MCF 10A (cell line): ENCODE data around the gene EXT2. TPM values are rescaled to one million over a fixed set of nuclear protein-coding genes. Genes with fewer than 3 reads are reported as not detected.
A peak's percentile ranks its signal among the peaks of the same experiment; 100 is the strongest.

Source experiments
- BruUV-seq: library from RNA; stranded (reverse); fragments of 400-500 nt; replicated peaks from 2 replicates; lab custom pipeline; 2021; lab: Mats Ljungman, UMichigan
- CTCF ChIA-PET: fragments of 300-600 bp; sonication (Branson Sonifier 250); formaldehyde crosslinking; extraction: SDS; loops from one replicate; lab custom pipeline; 2021; ENCODE audit warnings: antibody characterized with exemption, inconsistent platforms; lab: Yijun Ruan, JAX
- POLR2A ChIA-PET: fragments of 300-600, 350-650 bp; sonication (Branson Sonifier 250); formaldehyde crosslinking; extraction: SDS; loops from one replicate; lab custom pipeline; 2020; ENCODE audit warnings: antibody characterized with exemption, inconsistent platforms; lab: Yijun Ruan, JAX
- DNase-seq: peaks from one replicate; pipeline ENCODE4 v3.0.0-alpha.2; 2018; ENCODE audit not compliant: unreplicated experiment
- H3K27ac Mint-ChIP-seq: one replicate; pipeline ENCODE4 v1.8.0; 2022; ENCODE audit warnings: mild to moderate bottlenecking, low read depth, mixed read lengths; ENCODE audit not compliant: unreplicated experiment
- H3K27me3 Mint-ChIP-seq: one replicate; pipeline ENCODE4 v1.8.0; 2022; ENCODE audit warnings: mixed read lengths; ENCODE audit not compliant: insufficient read depth, unreplicated experiment
- H3K36me3 Mint-ChIP-seq: one replicate; pipeline ENCODE4 v1.8.0; 2022; ENCODE audit warnings: mild to moderate bottlenecking, moderate library complexity, mixed read lengths; ENCODE audit not compliant: insufficient read depth, unreplicated experiment
- H3K4me1 Mint-ChIP-seq: one replicate; pipeline ENCODE4 v1.8.0; 2022; ENCODE audit warnings: mixed read lengths; ENCODE audit not compliant: insufficient read depth, unreplicated experiment
- H3K4me3 Mint-ChIP-seq: one replicate; pipeline ENCODE4 v1.8.0; 2022; ENCODE audit warnings: mild to moderate bottlenecking, moderate library complexity, mixed read lengths; ENCODE audit not compliant: unreplicated experiment
- H3K9me3 Mint-ChIP-seq: one replicate; pipeline ENCODE4 v1.8.0; 2022; ENCODE audit warnings: mixed read lengths; ENCODE audit not compliant: unreplicated experiment
- intact Hi-C: fragments of 100-400 bp; cut with micrococcal nuclease; formaldehyde crosslinking; loops from 2 replicates; pipeline ENCODE4 v1.14.1; 2022
- total RNA-seq: library from RNA; stranded (reverse); gene quantifications from 2 replicates; pipeline ENCODE4 v1.2.3, GENCODE V29; 2022
- TF ChIP-seq, protein P1 (sequence below): fragments of 200-600 bp; IDR thresholded peaks from one replicate; pipeline ENCODE4 v1.8.0; 2022; ENCODE audit warnings: antibody characterized with exemption, mild to moderate bottlenecking; ENCODE audit not compliant: unreplicated experiment

The EXT2 gene
- total RNA-seq, 1 experiment from 2014 or later: 73.1 TPM

DNA sequence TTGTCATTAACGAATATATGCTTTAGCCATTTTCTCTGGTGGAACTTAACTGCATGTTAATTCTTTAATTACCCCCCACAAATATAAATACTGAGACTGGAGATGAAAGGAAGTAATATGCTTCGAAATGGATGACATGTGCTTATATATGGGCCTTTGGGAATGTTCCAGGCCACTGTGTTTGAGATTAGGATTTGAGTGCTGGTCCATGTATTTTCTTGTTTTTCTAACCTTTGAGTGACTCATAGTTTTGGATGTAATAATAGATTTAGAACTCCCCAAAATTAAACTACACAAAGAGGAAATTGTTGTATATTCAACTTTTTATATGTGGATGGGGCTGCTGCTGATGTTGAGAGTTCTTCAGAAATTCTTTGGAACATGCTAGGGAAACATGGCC lies 54.2 kb downstream of the EXT2 start:
- ChIA-PET POLR2A (no interaction called here), CTCF (interaction anchor here (0.6 to 1.0 kb wide), 2 partner anchors 30 to 745 kb away, joined by 4 to 5 read pairs; no protein-coding TSS in a partner anchor)
- no peaks in the 10 kb centered on the region for H3K27me3 Mint-ChIP-seq
- TF ChIP-seq, protein P1, sequence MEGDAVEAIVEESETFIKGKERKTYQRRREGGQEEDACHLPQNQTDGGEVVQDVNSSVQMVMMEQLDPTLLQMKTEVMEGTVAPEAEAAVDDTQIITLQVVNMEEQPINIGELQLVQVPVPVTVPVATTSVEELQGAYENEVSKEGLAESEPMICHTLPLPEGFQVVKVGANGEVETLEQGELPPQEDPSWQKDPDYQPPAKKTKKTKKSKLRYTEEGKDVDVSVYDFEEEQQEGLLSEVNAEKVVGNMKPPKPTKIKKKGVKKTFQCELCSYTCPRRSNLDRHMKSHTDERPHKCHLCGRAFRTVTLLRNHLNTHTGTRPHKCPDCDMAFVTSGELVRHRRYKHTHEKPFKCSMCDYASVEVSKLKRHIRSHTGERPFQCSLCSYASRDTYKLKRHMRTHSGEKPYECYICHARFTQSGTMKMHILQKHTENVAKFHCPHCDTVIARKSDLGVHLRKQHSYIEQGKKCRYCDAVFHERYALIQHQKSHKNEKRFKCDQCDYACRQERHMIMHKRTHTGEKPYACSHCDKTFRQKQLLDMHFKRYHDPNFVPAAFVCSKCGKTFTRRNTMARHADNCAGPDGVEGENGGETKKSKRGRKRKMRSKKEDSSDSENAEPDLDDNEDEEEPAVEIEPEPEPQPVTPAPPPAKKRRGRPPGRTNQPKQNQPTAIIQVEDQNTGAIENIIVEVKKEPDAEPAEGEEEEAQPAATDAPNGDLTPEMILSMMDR: no peak
- BruUV-seq: no TSS peak
- H3K4me1 Mint-ChIP-seq: peaks cover 10% of the 10 kb centered on the region
- H3K4me3 Mint-ChIP-seq: no peak overlapping the region
- peaks cover 7% of the 10 kb centered on the region for H3K9me3 Mint-ChIP-seq
- intact Hi-C loops: no loop called here
- DNase-seq: peak; percentile 5
- no peak overlapping the region for H3K27ac Mint-ChIP-seq
- peaks cover 12% of the 10 kb centered on the region for H3K36me3 Mint-ChIP-seq

DNA sequence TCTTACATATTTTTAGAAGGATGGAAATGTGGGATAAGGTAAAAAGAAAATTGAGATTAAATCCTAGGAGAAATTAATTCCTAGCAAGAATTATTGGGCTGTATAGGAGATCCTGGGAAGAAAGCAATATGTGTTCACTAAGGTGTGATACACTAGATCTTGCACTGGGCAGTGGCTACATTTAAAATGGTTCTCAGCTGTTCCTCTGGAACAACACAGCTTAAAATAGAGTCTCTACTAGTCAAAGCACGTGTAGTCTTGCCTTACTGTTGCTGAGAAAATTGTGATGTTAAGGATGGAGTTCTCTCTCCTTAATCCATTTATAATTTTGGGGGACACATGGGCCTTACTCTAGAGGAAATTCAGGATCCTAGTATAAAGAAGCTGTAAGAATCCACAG lies 54.9 kb downstream of the EXT2 start:
- no TSS peak for BruUV-seq
- Mint-ChIP-seq H3K9me3 (peaks cover 7% of the 10 kb centered on the region), H3K36me3 (peaks cover 12% of the 10 kb centered on the region), H3K27ac (no peak overlapping the region), H3K4me1 (peaks cover 10% of the 10 kb centered on the region), H3K27me3 (no peaks in the 10 kb centered on the region), H3K4me3 (no peak overlapping the region)
- TF ChIP-seq, protein P1: no peak
- no peak for DNase-seq
- intact Hi-C loops: no loop called here
- POLR2A ChIA-PET: interaction anchor here (1.1 kb wide), 1 partner anchor 87 kb away, joined by 3 read pairs; no protein-coding TSS in a partner anchor
- CTCF ChIA-PET: interaction anchor here (0.5 to 1.0 kb wide), 3 partner anchors 31 to 483 kb away, joined by 3 to 4 read pairs (median 3); no protein-coding TSS in a partner anchor

DNA sequence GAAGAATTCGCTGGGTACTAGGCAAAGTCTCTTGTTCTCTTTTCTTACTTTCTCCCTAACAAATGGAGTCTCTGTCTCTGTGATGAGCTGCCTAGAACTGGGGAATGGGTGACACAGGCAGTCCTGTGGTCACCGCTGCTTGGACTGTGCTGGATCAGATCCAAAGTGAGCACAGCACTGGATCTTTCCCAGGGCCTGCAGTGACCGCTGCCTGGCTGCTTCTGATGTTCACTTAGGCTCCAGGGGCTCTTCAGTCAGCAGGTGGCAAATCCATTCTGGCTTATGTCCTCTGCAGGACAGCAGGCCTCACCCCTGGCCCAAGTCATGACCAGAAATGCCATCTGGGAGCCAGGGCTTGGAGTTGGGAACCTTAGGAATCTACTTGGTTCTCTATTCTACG lies 61.5 kb downstream of the EXT2 start:
- no peak overlapping the region for H3K4me3 Mint-ChIP-seq
- H3K4me1 Mint-ChIP-seq: no peaks in the 10 kb centered on the region
- H3K27ac Mint-ChIP-seq: no peak overlapping the region
- no peaks in the 10 kb centered on the region for H3K9me3 Mint-ChIP-seq
- TF ChIP-seq, protein P1: no peak
- no peaks in the 10 kb centered on the region for H3K27me3 Mint-ChIP-seq
- no TSS peak for BruUV-seq
- intact Hi-C loops: no loop called here
- DNase-seq: no peak
- CTCF ChIA-PET: interaction anchor here (0.6 kb wide), 1 partner anchor 10 kb away, joined by 4 read pairs; no protein-coding TSS in a partner anchor
- POLR2A ChIA-PET: interaction anchor here (0.6 kb wide), 1 partner anchor 770 kb away, joined by 3 read pairs; no protein-coding TSS in a partner anchor
- peaks cover 18% of the 10 kb centered on the region for H3K36me3 Mint-ChIP-seq

DNA sequence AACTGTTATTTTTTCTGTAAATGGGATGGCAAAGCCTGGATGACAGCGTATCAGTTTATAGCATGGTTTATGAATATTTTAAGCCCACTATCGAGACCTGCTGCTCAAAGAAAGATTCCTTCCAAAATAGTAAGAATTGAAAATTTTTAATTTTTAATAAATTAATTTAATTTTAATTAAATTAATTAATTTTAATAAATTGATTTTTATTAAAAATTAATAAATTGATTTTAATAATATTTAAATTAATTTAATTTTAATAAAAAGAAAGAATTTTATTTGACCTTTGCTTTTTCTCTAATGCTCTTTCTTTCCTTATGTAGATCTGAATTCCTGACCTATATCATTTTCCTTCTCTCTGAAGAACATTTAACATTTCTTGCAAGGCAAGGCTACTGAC lies 62.9 kb downstream of the EXT2 start:
- POLR2A ChIA-PET: no interaction called here
- BruUV-seq: no TSS peak
- Mint-ChIP-seq H3K36me3 (peaks cover 14% of the 10 kb centered on the region), H3K4me1 (no peaks in the 10 kb centered on the region), H3K27ac (no peak overlapping the region), H3K4me3 (no peak overlapping the region), H3K27me3 (no peaks in the 10 kb centered on the region), H3K9me3 (no peaks in the 10 kb centered on the region)
- TF ChIP-seq, protein P1: no peak
- CTCF ChIA-PET: no interaction called here
- no peak for DNase-seq
- intact Hi-C loops: no loop called here
